HCT116 (cell line): ENCODE data around the gene DDX27. TPM values are rescaled to one million over a fixed set of nuclear protein-coding genes. Genes with fewer than 3 reads are reported as not detected.

Source experiments
- ATAC-seq: fragments of 200-7000 bp; cut with Tn5 transposase; 2 replicates; pipeline ENCODE4 v1.9.1; 2020; ENCODE audit warnings: mild to moderate bottlenecking, moderate library complexity
- BruUV-seq: library from RNA; stranded (reverse); fragments of 400-500 nt; replicated peaks from 2 replicates; lab custom pipeline; 2021; lab: Mats Ljungman, UMichigan
- CTCF ChIA-PET: fragments of 300-600 bp; sonication (Branson Sonifier 250); formaldehyde crosslinking; loops from one replicate; lab custom pipeline; 2021; ENCODE audit warnings: antibody characterized with exemption; lab: Charles Lee
- POLR2A ChIA-PET: fragments of 300-600, 350-600 bp; sonication (Branson Sonifier 250); formaldehyde crosslinking; loops from one replicate; lab custom pipeline; 2021; ENCODE audit warnings: antibody characterized with exemption; lab: Charles Lee
- RAD21 ChIA-PET, 2 experiments: fragments of 300-600 bp; sonication (Branson Sonifier 250); formaldehyde crosslinking; loops; one replicate each; lab custom pipeline; 2023; ENCODE audit warnings: low total read pairs in 2 of 2; ENCODE audit not compliant: uncharacterized antibody in 2 of 2, unreplicated experiment in 2 of 2, low non-redundant PET in 1 of 2; lab: Charles Lee
- DNase-seq: peaks from one replicate; pipeline ENCODE4 v3.0.0-alpha.2; 2010; ENCODE audit warnings: low read depth, low spot score
- H2AFZ ChIP-seq: fragments of 200-600 bp; shearing (Covaris generic), sonication (generic); 2 replicates; pipeline ENCODE4 v1.6.1; 2017; ENCODE audit warnings: low read depth, mixed run types, mixed read lengths, antibody characterized with exemption, low read length; ENCODE audit not compliant: poor library complexity, severe bottlenecking
- H3K27ac ChIP-seq: 2 replicates; pipeline ENCODE4 v1.5.1; 2012; ENCODE audit warnings: low read depth, low read length
- H3K27me3 ChIP-seq: fragments of 200-600 bp; sonication (generic); 2 replicates; pipeline ENCODE4 v1.6.1; 2016; ENCODE audit warnings: mixed run types, low read length, mixed read lengths; ENCODE audit not compliant: insufficient read depth
- H3K36me3 ChIP-seq, 2 experiments: fragments of 200-500 bp in 1 of 2; fragments of 200-600 bp in 1 of 2; sonication (Bioruptor generic) in 1 of 2; sonication (generic) in 1 of 2; 2 replicates each; pipeline versions ENCODE4 v1.5.1 to v1.6.1; 2014 to 2016; ENCODE audit warnings: low read length in 2 of 2, inconsistent platforms in 1 of 2, mixed read lengths in 1 of 2, mixed run types in 1 of 2; ENCODE audit not compliant: insufficient read depth in 2 of 2, control insufficient read depth in 1 of 2
- H3K4me1 ChIP-seq, 2 experiments: fragments of 200-600 bp in 1 of 2; sonication (generic) in 1 of 2; 2 replicates each; pipeline versions ENCODE4 v1.5.1 to v1.6.1; 2012 to 2017; ENCODE audit warnings: low read length in 2 of 2, inconsistent platforms in 1 of 2, mild to moderate bottlenecking in 1 of 2, mixed read lengths in 1 of 2, mixed run types in 1 of 2, moderate library complexity in 1 of 2; ENCODE audit not compliant: insufficient read depth in 2 of 2, control insufficient read depth in 1 of 2
- H3K4me2 ChIP-seq: fragments of 200-600 bp; sonication (generic); 2 replicates; pipeline ENCODE4 v1.6.1; 2017; ENCODE audit warnings: mixed run types, low read length, mixed read lengths
- H3K4me3 ChIP-seq, 2 experiments: fragments of 200-600 bp in 1 of 2; sonication (generic) in 1 of 2; replicated peaks in 1 of 2; 2 replicates each; pipeline ENCODE4 v1.5.1; 2011 to 2016; ENCODE audit warnings: low read length in 2 of 2, control low read depth in 1 of 2, low read depth in 1 of 2, mild to moderate bottlenecking in 1 of 2, mixed read lengths in 1 of 2, mixed run types in 1 of 2
- H3K79me2 ChIP-seq: fragments of 200-600 bp; sonication (generic); 2 replicates; pipeline ENCODE4 v1.6.1; 2017; ENCODE audit warnings: mild to moderate bottlenecking, mixed run types, low read length, moderate library complexity, mixed read lengths; ENCODE audit not compliant: insufficient read depth
- H3K9ac ChIP-seq: fragments of 200-600 bp; sonication (generic); 2 replicates; pipeline ENCODE4 v1.6.1; 2016; ENCODE audit warnings: low read length, mixed read lengths
- H3K9me2 ChIP-seq: fragments of 200-600 bp; sonication (generic), shearing (Covaris generic); 2 replicates; pipeline ENCODE4 v1.6.1; 2017; ENCODE audit warnings: mixed run types, mild to moderate bottlenecking, moderate library complexity; ENCODE audit not compliant: insufficient read depth
- H3K9me3 ChIP-seq, 2 experiments: fragments of 200-500 bp in 1 of 2; fragments of 200-600 bp in 1 of 2; sonication (Bioruptor generic) in 1 of 2; sonication (generic) in 1 of 2; 2 replicates each; pipeline ENCODE4 v1.6.1; 2014 to 2017; ENCODE audit warnings: low read length in 2 of 2, mixed read lengths in 2 of 2, inconsistent platforms in 1 of 2, low read depth in 1 of 2, mild to moderate bottlenecking in 1 of 2, mixed run types in 1 of 2, moderate library complexity in 1 of 2; ENCODE audit not compliant: control insufficient read depth in 1 of 2, insufficient read depth in 1 of 2
- H4K20me1 ChIP-seq: fragments of 200-600 bp; sonication (generic), shearing (Covaris generic); 2 replicates; pipeline ENCODE4 v1.6.1; 2017; ENCODE audit warnings: mixed run types, mild to moderate bottlenecking, moderate library complexity; ENCODE audit not compliant: insufficient read depth
- CEBPB ChIP-seq: IDR thresholded peaks from 2 replicates; pipeline ENCODE4 v1.6.1; 2012; ENCODE audit warnings: low read depth
- EGR1 ChIP-seq: IDR thresholded peaks from 2 replicates; pipeline ENCODE4 v1.6.1; 2012; ENCODE audit warnings: low read depth
- ELF1 ChIP-seq: IDR thresholded peaks from 2 replicates; pipeline ENCODE4 v1.6.1; 2012; ENCODE audit warnings: low read depth, borderline replicate concordance
- EZH2phosphoT487 ChIP-seq: fragments of 200-600 bp; IDR thresholded peaks from 2 replicates; pipeline ENCODE4 v1.6.1; 2018; ENCODE audit warnings: antibody characterized with exemption, borderline replicate concordance
- JUND ChIP-seq: IDR thresholded peaks from 2 replicates; pipeline ENCODE4 v1.6.1; 2012
- POLR2A ChIP-seq: IDR thresholded peaks from 2 replicates; pipeline ENCODE4 v1.7.0; 2011; ENCODE audit warnings: borderline replicate concordance; ENCODE audit not compliant: insufficient read depth, insufficient read length; ENCODE audit errors: extremely low read depth
- TCF7L2 ChIP-seq: IDR thresholded peaks from 2 replicates; pipeline ENCODE4 v1.7.0; 2011; ENCODE audit warnings: borderline replicate concordance, inconsistent platforms; ENCODE audit not compliant: insufficient read depth, insufficient read length; ENCODE audit errors: extremely low read depth
- intact Hi-C: fragments of 100-400 bp; cut with micrococcal nuclease; formaldehyde crosslinking; loops from 2 replicates; pipeline ENCODE4 v1.10.0; 2022
- total RNA-seq: library from RNA; stranded (reverse); gene quantifications from one replicate; pipeline ENCODE4 v1.2.1, GENCODE V29; 2021; ENCODE audit not compliant: unreplicated experiment
- TF ChIP-seq, protein P1 (sequence below): IDR thresholded peaks from 2 replicates; pipeline ENCODE4 v1.6.1; 2012
- TF ChIP-seq, protein P2 (sequence below): IDR thresholded peaks from 2 replicates; pipeline ENCODE4 v1.6.1; 2012; ENCODE audit warnings: low read depth

DDX27 gene
- total RNA-seq, 1 experiment from 2014 or later = 32.1 TPM

DNA sequence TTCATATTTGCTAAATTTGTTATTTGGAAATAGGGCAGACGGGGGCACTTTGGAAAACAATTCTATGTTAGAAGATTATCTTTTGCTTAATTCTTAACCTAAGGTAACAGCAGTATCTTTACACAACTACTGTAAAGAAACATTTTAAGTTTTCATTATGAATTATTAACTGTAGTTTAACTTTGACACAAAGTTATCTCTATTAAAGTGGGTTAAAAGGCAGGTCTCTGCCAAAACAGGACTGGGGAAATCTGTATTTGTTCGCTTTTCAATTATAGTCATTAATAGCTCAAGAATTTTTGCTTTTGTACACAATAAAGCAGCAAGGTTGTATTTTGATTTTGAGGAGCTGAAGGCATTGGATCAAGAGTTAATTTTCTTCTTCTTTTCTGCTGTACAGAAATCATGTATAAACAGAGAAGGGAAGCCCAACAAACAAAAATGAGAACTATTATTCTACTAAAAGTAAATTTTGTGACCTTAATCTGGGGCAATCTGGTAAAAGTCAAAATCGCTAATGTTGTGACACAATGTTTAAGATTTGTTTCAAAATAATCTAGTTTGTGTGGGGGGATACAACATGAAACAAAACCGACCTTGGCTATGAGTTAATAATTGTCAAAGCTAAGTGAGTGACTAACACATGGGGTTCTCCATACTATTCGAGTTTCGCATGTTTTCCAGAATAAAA, 34.0 kb upstream of the DDX27 start:
- no peak for ATAC-seq
- no peaks in the 10 kb centered on the region for H3K36me3 ChIP-seq
- H3K4me1 ChIP-seq = peaks cover 6 to 18% of the 10 kb centered on the region in 2 experiments; a peak in 3 of 4 replicates
- ChIA-PET CTCF (no interaction called here), RAD21 (no interaction called here), POLR2A (no interaction called here)
- H3K27me3 ChIP-seq = no peaks in the 10 kb centered on the region
- DNase-seq = no peak
- no peak overlapping the region for H3K4me3 ChIP-seq
- no peak overlapping the region for H3K27ac ChIP-seq
- H3K9ac ChIP-seq = no peak overlapping the region
- H3K9me2 ChIP-seq = no peaks in the 10 kb centered on the region
- H4K20me1 ChIP-seq = peaks cover 33% of the 10 kb centered on the region; the same call in 1 of the 2 replicates
- intact Hi-C loops = no loop called here
- H2AFZ ChIP-seq = no peak overlapping the region
- peaks cover 76% of the 10 kb centered on the region for H3K79me2 ChIP-seq
- no peak overlapping the region for H3K4me2 ChIP-seq
- H3K9me3 ChIP-seq = no peaks in the 10 kb centered on the region
- TF ChIP-seq CEBPB = no peak
- no peak for TF ChIP-seq POLR2A
- TF ChIP-seq EGR1 = no peak
- TF ChIP-seq ELF1 = no peak
- TF ChIP-seq EZH2phosphoT487 = no peak
- TF ChIP-seq, protein P1, sequence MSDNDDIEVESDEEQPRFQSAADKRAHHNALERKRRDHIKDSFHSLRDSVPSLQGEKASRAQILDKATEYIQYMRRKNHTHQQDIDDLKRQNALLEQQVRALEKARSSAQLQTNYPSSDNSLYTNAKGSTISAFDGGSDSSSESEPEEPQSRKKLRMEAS = no peak
- TF ChIP-seq JUND = no peak
- no peak for TF ChIP-seq TCF7L2
- TF ChIP-seq, protein P2, sequence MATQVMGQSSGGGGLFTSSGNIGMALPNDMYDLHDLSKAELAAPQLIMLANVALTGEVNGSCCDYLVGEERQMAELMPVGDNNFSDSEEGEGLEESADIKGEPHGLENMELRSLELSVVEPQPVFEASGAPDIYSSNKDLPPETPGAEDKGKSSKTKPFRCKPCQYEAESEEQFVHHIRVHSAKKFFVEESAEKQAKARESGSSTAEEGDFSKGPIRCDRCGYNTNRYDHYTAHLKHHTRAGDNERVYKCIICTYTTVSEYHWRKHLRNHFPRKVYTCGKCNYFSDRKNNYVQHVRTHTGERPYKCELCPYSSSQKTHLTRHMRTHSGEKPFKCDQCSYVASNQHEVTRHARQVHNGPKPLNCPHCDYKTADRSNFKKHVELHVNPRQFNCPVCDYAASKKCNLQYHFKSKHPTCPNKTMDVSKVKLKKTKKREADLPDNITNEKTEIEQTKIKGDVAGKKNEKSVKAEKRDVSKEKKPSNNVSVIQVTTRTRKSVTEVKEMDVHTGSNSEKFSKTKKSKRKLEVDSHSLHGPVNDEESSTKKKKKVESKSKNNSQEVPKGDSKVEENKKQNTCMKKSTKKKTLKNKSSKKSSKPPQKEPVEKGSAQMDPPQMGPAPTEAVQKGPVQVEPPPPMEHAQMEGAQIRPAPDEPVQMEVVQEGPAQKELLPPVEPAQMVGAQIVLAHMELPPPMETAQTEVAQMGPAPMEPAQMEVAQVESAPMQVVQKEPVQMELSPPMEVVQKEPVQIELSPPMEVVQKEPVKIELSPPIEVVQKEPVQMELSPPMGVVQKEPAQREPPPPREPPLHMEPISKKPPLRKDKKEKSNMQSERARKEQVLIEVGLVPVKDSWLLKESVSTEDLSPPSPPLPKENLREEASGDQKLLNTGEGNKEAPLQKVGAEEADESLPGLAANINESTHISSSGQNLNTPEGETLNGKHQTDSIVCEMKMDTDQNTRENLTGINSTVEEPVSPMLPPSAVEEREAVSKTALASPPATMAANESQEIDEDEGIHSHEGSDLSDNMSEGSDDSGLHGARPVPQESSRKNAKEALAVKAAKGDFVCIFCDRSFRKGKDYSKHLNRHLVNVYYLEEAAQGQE = no peak
- no TSS peak for BruUV-seq
